ENCODE measurements around the gene PSMB7.

Gene PSMB7

GRCh38 chr9:124439086-124439485 lies 23.8 kb upstream of the PSMB7 start:
- Histone ChIP-seq H3F3A (ENCODE audit: insufficient read depth, low read length) (no peaks in the 10 kb centered on the region), H3K9me3 (ENCODE audit: low read length) (no peaks in the 10 kb centered on the region), H3K36me3 (ENCODE audit: insufficient read depth, low read length) (no peaks in the 10 kb centered on the region), H3K9me2 (ENCODE audit: low read depth, low read length) (no peaks in the 10 kb centered on the region), H3K4me1 (ENCODE audit: insufficient read depth, low read length, severe bottlenecking) (no peaks in the 10 kb centered on the region), H3K4me3 (ENCODE audit: low read depth, low read length, poor library complexity, severe bottlenecking) (no peak overlapping the region), H3K27me3 (ENCODE audit: insufficient read depth, low read length) (no peaks in the 10 kb centered on the region), H3K9ac (ENCODE audit: low read length) (no peak overlapping the region), H3K4me2 (ENCODE audit: low read length) (no peak overlapping the region), H3K79me2 (ENCODE audit: insufficient read depth, low read length) (no peaks in the 10 kb centered on the region), H2AFZ (ENCODE audit: low read length) (no peak overlapping the region), H4K20me1 (ENCODE audit: insufficient read depth, low read length) (no peaks in the 10 kb centered on the region), H3K27ac (ENCODE audit: low read depth, low read length, poor library complexity, severe bottlenecking) (no peak overlapping the region)
- TF ChIP-seq EZH2 (IDR thresholded peaks at IDR 0.05; ENCODE audit: borderline replicate concordance, low read length), result no peak
- TF ChIP-seq CTCF (IDR thresholded peaks at IDR 0.05; ENCODE audit: low read length), result no peak

DNA sequence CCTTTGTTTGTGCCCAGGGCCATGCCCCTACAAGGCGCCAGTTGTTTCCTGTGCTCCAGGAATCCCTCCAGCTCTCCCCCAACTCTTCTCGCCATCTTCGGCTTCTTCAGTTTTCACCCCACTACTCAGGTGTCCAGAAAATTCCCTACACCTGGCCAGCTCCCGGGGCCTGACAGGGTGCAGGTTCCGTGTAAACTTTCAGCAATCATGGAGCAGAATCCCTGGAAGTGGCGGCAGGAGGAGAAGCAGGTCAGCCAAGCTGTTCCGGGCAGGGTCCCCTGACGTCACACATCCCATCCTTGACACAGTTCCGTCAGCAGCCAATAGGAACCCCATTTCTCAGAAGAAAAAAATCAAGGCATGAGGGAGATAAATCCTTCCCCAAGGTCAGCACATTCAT lies 22.8 kb upstream of the PSMB7 start:
- Histone ChIP-seq H3K9me2 (ENCODE audit: low read depth, low read length) (no peaks in the 10 kb centered on the region), H3F3A (ENCODE audit: insufficient read depth, low read length) (no peaks in the 10 kb centered on the region), H3K27ac (ENCODE audit: low read depth, low read length, poor library complexity, severe bottlenecking) (no peak overlapping the region), H3K4me2 (ENCODE audit: low read length) (no peak overlapping the region), H3K9me3 (ENCODE audit: low read length) (no peaks in the 10 kb centered on the region), H3K9ac (ENCODE audit: low read length) (no peak overlapping the region), H3K4me3 (ENCODE audit: low read depth, low read length, poor library complexity, severe bottlenecking) (no peak overlapping the region), H3K79me2 (ENCODE audit: insufficient read depth, low read length) (no peaks in the 10 kb centered on the region), H2AFZ (ENCODE audit: low read length) (no peak overlapping the region), H3K27me3 (ENCODE audit: insufficient read depth, low read length) (no peaks in the 10 kb centered on the region), H3K36me3 (ENCODE audit: insufficient read depth, low read length) (no peaks in the 10 kb centered on the region), H4K20me1 (ENCODE audit: insufficient read depth, low read length) (no peaks in the 10 kb centered on the region), H3K4me1 (ENCODE audit: insufficient read depth, low read length, severe bottlenecking) (no peaks in the 10 kb centered on the region)
- no peak for TF ChIP-seq EZH2 (IDR thresholded peaks at IDR 0.05; ENCODE audit: borderline replicate concordance, low read length)
- no peak for TF ChIP-seq CTCF (IDR thresholded peaks at IDR 0.05; ENCODE audit: low read length)

GRCh38 chr9:124437086-124437485 lies 21.8 kb upstream of the PSMB7 start:
- Histone ChIP-seq H3K4me1 (ENCODE audit: insufficient read depth, low read length, severe bottlenecking) (no peaks in the 10 kb centered on the region), H3K4me2 (ENCODE audit: low read length) (no peak overlapping the region), H2AFZ (ENCODE audit: low read length) (no peak overlapping the region)

More at GRCh38 chr9:124437086-124437485, 21.8 kb upstream of the PSMB7 start:
- no peak for TF ChIP-seq EZH2 (IDR thresholded peaks at IDR 0.05; ENCODE audit: borderline replicate concordance, low read length)
- TF ChIP-seq CTCF (IDR thresholded peaks at IDR 0.05; ENCODE audit: low read length), result no peak
- Histone ChIP-seq H3K9ac (ENCODE audit: low read length) (no peak overlapping the region), H3K9me3 (ENCODE audit: low read length) (no peaks in the 10 kb centered on the region), H3K9me2 (ENCODE audit: low read depth, low read length) (no peaks in the 10 kb centered on the region), H3K27me3 (ENCODE audit: insufficient read depth, low read length) (no peaks in the 10 kb centered on the region), H3K79me2 (ENCODE audit: insufficient read depth, low read length) (no peaks in the 10 kb centered on the region), H3K4me3 (ENCODE audit: low read depth, low read length, poor library complexity, severe bottlenecking) (no peak overlapping the region), H3F3A (ENCODE audit: insufficient read depth, low read length) (no peaks in the 10 kb centered on the region), H3K36me3 (ENCODE audit: insufficient read depth, low read length) (no peaks in the 10 kb centered on the region), H4K20me1 (ENCODE audit: insufficient read depth, low read length) (no peaks in the 10 kb centered on the region), H3K27ac (ENCODE audit: low read depth, low read length, poor library complexity, severe bottlenecking) (no peak overlapping the region)

All from OCI-LY1 (cell line).